HCT116 (cell line): ENCODE results near the gene ADRA2A. TPM values are rescaled to one million over a fixed set of nuclear protein-coding genes. Genes with fewer than 3 reads are reported as not detected.

Experiments
- ATAC-seq: fragments of 200-7000 bp; cut with Tn5 transposase; 2 replicates; pipeline ENCODE4 v1.9.1; 2020; ENCODE audit warnings: mild to moderate bottlenecking, moderate library complexity
- BruUV-seq: library from RNA; stranded (reverse); fragments of 400-500 nt; replicated peaks from 2 replicates; lab custom pipeline; 2021; lab: Mats Ljungman, UMichigan
- CTCF ChIA-PET: fragments of 300-600 bp; sonication (Branson Sonifier 250); formaldehyde crosslinking; loops from one replicate; lab custom pipeline; 2021; ENCODE audit warnings: antibody characterized with exemption; lab: Charles Lee
- POLR2A ChIA-PET: fragments of 300-600, 350-600 bp; sonication (Branson Sonifier 250); formaldehyde crosslinking; loops from one replicate; lab custom pipeline; 2021; ENCODE audit warnings: antibody characterized with exemption; lab: Charles Lee
- RAD21 ChIA-PET, 2 experiments: fragments of 300-600 bp; sonication (Branson Sonifier 250); formaldehyde crosslinking; loops; one replicate each; lab custom pipeline; 2023; ENCODE audit warnings: low total read pairs in 2 of 2; ENCODE audit not compliant: uncharacterized antibody in 2 of 2, unreplicated experiment in 2 of 2, low non-redundant PET in 1 of 2; lab: Charles Lee
- DNase-seq: peaks from one replicate; pipeline ENCODE4 v3.0.0-alpha.2; 2010; ENCODE audit warnings: low read depth, low spot score
- H2AFZ ChIP-seq: fragments of 200-600 bp; shearing (Covaris generic), sonication (generic); 2 replicates; pipeline ENCODE4 v1.6.1; 2017; ENCODE audit warnings: low read depth, mixed run types, mixed read lengths, antibody characterized with exemption, low read length; ENCODE audit not compliant: poor library complexity, severe bottlenecking
- H3K27ac ChIP-seq: 2 replicates; pipeline ENCODE4 v1.5.1; 2012; ENCODE audit warnings: low read depth, low read length
- H3K27me3 ChIP-seq: fragments of 200-600 bp; sonication (generic); 2 replicates; pipeline ENCODE4 v1.6.1; 2016; ENCODE audit warnings: mixed run types, low read length, mixed read lengths; ENCODE audit not compliant: insufficient read depth
- H3K36me3 ChIP-seq, 2 experiments: fragments of 200-500 bp in 1 of 2; fragments of 200-600 bp in 1 of 2; sonication (Bioruptor generic) in 1 of 2; sonication (generic) in 1 of 2; 2 replicates each; pipeline versions ENCODE4 v1.5.1 to v1.6.1; 2014 to 2016; ENCODE audit warnings: low read length in 2 of 2, inconsistent platforms in 1 of 2, mixed read lengths in 1 of 2, mixed run types in 1 of 2; ENCODE audit not compliant: insufficient read depth in 2 of 2, control insufficient read depth in 1 of 2
- H3K4me1 ChIP-seq, 2 experiments: fragments of 200-600 bp in 1 of 2; sonication (generic) in 1 of 2; 2 replicates each; pipeline versions ENCODE4 v1.5.1 to v1.6.1; 2012 to 2017; ENCODE audit warnings: low read length in 2 of 2, inconsistent platforms in 1 of 2, mild to moderate bottlenecking in 1 of 2, mixed read lengths in 1 of 2, mixed run types in 1 of 2, moderate library complexity in 1 of 2; ENCODE audit not compliant: insufficient read depth in 2 of 2, control insufficient read depth in 1 of 2
- H3K4me2 ChIP-seq: fragments of 200-600 bp; sonication (generic); 2 replicates; pipeline ENCODE4 v1.6.1; 2017; ENCODE audit warnings: mixed run types, low read length, mixed read lengths
- H3K4me3 ChIP-seq, 2 experiments: fragments of 200-600 bp in 1 of 2; sonication (generic) in 1 of 2; replicated peaks in 1 of 2; 2 replicates each; pipeline ENCODE4 v1.5.1; 2011 to 2016; ENCODE audit warnings: low read length in 2 of 2, control low read depth in 1 of 2, low read depth in 1 of 2, mild to moderate bottlenecking in 1 of 2, mixed read lengths in 1 of 2, mixed run types in 1 of 2
- H3K79me2 ChIP-seq: fragments of 200-600 bp; sonication (generic); 2 replicates; pipeline ENCODE4 v1.6.1; 2017; ENCODE audit warnings: mild to moderate bottlenecking, mixed run types, low read length, moderate library complexity, mixed read lengths; ENCODE audit not compliant: insufficient read depth
- H3K9ac ChIP-seq: fragments of 200-600 bp; sonication (generic); 2 replicates; pipeline ENCODE4 v1.6.1; 2016; ENCODE audit warnings: low read length, mixed read lengths
- H3K9me2 ChIP-seq: fragments of 200-600 bp; sonication (generic), shearing (Covaris generic); 2 replicates; pipeline ENCODE4 v1.6.1; 2017; ENCODE audit warnings: mixed run types, mild to moderate bottlenecking, moderate library complexity; ENCODE audit not compliant: insufficient read depth
- H3K9me3 ChIP-seq, 2 experiments: fragments of 200-500 bp in 1 of 2; fragments of 200-600 bp in 1 of 2; sonication (Bioruptor generic) in 1 of 2; sonication (generic) in 1 of 2; 2 replicates each; pipeline ENCODE4 v1.6.1; 2014 to 2017; ENCODE audit warnings: low read length in 2 of 2, mixed read lengths in 2 of 2, inconsistent platforms in 1 of 2, low read depth in 1 of 2, mild to moderate bottlenecking in 1 of 2, mixed run types in 1 of 2, moderate library complexity in 1 of 2; ENCODE audit not compliant: control insufficient read depth in 1 of 2, insufficient read depth in 1 of 2
- H4K20me1 ChIP-seq: fragments of 200-600 bp; sonication (generic), shearing (Covaris generic); 2 replicates; pipeline ENCODE4 v1.6.1; 2017; ENCODE audit warnings: mixed run types, mild to moderate bottlenecking, moderate library complexity; ENCODE audit not compliant: insufficient read depth
- EGR1 ChIP-seq: IDR thresholded peaks from 2 replicates; pipeline ENCODE4 v1.6.1; 2012; ENCODE audit warnings: low read depth
- ELF1 ChIP-seq: IDR thresholded peaks from 2 replicates; pipeline ENCODE4 v1.6.1; 2012; ENCODE audit warnings: low read depth, borderline replicate concordance
- EZH2 ChIP-seq: fragments of 200-600 bp; sonication (generic); IDR thresholded peaks from 2 replicates; pipeline ENCODE4 v1.6.1; 2017; ENCODE audit warnings: antibody characterized with exemption, mixed run types
- EZH2phosphoT487 ChIP-seq: fragments of 200-600 bp; IDR thresholded peaks from 2 replicates; pipeline ENCODE4 v1.6.1; 2018; ENCODE audit warnings: antibody characterized with exemption, borderline replicate concordance
- JUND ChIP-seq: IDR thresholded peaks from 2 replicates; pipeline ENCODE4 v1.6.1; 2012
- POLR2A ChIP-seq: IDR thresholded peaks from 2 replicates; pipeline ENCODE4 v1.7.0; 2011; ENCODE audit warnings: borderline replicate concordance; ENCODE audit not compliant: insufficient read depth, insufficient read length; ENCODE audit errors: extremely low read depth
- POLR2AphosphoS5 ChIP-seq: IDR thresholded peaks from 2 replicates; pipeline ENCODE4 v1.6.1; 2011; ENCODE audit warnings: mild to moderate bottlenecking, low read depth, low read length, moderate library complexity
- SP1 ChIP-seq: IDR thresholded peaks from 2 replicates; pipeline ENCODE4 v1.6.1; 2012; ENCODE audit warnings: low read depth
- SRF ChIP-seq: IDR thresholded peaks from 2 replicates; pipeline ENCODE4 v1.6.1; 2012; ENCODE audit warnings: low read depth
- TCF7L2 ChIP-seq: IDR thresholded peaks from 2 replicates; pipeline ENCODE4 v1.7.0; 2011; ENCODE audit warnings: borderline replicate concordance, inconsistent platforms; ENCODE audit not compliant: insufficient read depth, insufficient read length; ENCODE audit errors: extremely low read depth
- YY1 ChIP-seq: IDR thresholded peaks from 2 replicates; pipeline ENCODE4 v1.6.1; 2011; ENCODE audit warnings: low read length, low read depth, moderate library complexity, mild to moderate bottlenecking; ENCODE audit not compliant: insufficient replicate concordance; ENCODE audit errors: extremely low read depth
- ZFX ChIP-seq: fragments of 450-650 bp; IDR thresholded peaks from 2 replicates; pipeline ENCODE4 v1.6.1; 2017
- intact Hi-C: fragments of 100-400 bp; cut with micrococcal nuclease; formaldehyde crosslinking; loops from 2 replicates; pipeline ENCODE4 v1.10.0; 2022
- total RNA-seq: library from RNA; stranded (reverse); gene quantifications from one replicate; pipeline ENCODE4 v1.2.1, GENCODE V29; 2021; ENCODE audit not compliant: unreplicated experiment
- TF ChIP-seq, protein P1 (sequence below): IDR thresholded peaks from 2 replicates; pipeline ENCODE4 v1.6.1; 2012; ENCODE audit warnings: low read depth
- TF ChIP-seq, protein P2 (sequence below), 3 experiments: fragments of 200-600 bp in 1 of 3; sonication (generic) in 1 of 3; IDR thresholded peaks in 2 of 3; conservative IDR thresholded peaks in 1 of 3; 2 replicates each; pipeline ENCODE4 v1.5.1; 2012 to 2017; ENCODE audit warnings: low read depth in 2 of 3, low read length in 2 of 3, antibody characterized with exemption in 1 of 3, borderline replicate concordance in 1 of 3, control low read depth in 1 of 3, mild to moderate bottlenecking in 1 of 3, mixed read lengths in 1 of 3, mixed run types in 1 of 3, moderate library complexity in 1 of 3; ENCODE audit not compliant: insufficient read depth in 1 of 3

The ADRA2A gene
- total RNA-seq, 1 experiment from 2014 or later = 0.15 TPM

DNA sequence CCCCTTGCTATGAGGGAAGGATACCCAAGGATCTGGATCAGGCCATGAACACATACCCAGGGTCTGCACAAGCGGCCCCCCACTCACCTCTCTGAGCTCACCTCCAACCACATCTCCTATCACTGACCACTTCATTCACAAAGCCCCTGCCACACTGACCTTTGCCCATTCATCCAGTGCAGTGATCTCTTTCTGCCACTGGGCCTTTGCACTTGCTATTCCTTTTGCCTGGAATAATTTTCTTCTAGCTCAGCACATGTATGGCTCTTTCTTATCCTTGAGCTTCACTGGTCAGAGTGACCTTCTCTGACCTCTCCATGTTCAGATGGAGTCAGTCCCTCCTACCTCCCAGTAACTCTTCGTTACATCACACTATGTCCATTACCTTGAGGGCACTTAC lies 48.3 kb downstream of the ADRA2A start:
- DNase-seq = no peak
- no TSS peak for BruUV-seq
- intact Hi-C loops = no loop called here
- H3K4me3 ChIP-seq = no peak overlapping the region
- no peak overlapping the region for H3K27ac ChIP-seq
- no peak overlapping the region for H3K9ac ChIP-seq
- POLR2A ChIA-PET = no interaction called here
- CTCF ChIA-PET = no interaction called here
- H3K4me2 ChIP-seq = no peak overlapping the region
- no peaks in the 10 kb centered on the region for H4K20me1 ChIP-seq
- ATAC-seq = no peak
- H3K9me3 ChIP-seq = no peaks in the 10 kb centered on the region
- RAD21 ChIA-PET = no interaction called here
- TF ChIP-seq YY1 = no peak
- TF ChIP-seq, protein P1, sequence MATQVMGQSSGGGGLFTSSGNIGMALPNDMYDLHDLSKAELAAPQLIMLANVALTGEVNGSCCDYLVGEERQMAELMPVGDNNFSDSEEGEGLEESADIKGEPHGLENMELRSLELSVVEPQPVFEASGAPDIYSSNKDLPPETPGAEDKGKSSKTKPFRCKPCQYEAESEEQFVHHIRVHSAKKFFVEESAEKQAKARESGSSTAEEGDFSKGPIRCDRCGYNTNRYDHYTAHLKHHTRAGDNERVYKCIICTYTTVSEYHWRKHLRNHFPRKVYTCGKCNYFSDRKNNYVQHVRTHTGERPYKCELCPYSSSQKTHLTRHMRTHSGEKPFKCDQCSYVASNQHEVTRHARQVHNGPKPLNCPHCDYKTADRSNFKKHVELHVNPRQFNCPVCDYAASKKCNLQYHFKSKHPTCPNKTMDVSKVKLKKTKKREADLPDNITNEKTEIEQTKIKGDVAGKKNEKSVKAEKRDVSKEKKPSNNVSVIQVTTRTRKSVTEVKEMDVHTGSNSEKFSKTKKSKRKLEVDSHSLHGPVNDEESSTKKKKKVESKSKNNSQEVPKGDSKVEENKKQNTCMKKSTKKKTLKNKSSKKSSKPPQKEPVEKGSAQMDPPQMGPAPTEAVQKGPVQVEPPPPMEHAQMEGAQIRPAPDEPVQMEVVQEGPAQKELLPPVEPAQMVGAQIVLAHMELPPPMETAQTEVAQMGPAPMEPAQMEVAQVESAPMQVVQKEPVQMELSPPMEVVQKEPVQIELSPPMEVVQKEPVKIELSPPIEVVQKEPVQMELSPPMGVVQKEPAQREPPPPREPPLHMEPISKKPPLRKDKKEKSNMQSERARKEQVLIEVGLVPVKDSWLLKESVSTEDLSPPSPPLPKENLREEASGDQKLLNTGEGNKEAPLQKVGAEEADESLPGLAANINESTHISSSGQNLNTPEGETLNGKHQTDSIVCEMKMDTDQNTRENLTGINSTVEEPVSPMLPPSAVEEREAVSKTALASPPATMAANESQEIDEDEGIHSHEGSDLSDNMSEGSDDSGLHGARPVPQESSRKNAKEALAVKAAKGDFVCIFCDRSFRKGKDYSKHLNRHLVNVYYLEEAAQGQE = no peak
- TF ChIP-seq EZH2phosphoT487 = no peak
- TF ChIP-seq, protein P2, sequence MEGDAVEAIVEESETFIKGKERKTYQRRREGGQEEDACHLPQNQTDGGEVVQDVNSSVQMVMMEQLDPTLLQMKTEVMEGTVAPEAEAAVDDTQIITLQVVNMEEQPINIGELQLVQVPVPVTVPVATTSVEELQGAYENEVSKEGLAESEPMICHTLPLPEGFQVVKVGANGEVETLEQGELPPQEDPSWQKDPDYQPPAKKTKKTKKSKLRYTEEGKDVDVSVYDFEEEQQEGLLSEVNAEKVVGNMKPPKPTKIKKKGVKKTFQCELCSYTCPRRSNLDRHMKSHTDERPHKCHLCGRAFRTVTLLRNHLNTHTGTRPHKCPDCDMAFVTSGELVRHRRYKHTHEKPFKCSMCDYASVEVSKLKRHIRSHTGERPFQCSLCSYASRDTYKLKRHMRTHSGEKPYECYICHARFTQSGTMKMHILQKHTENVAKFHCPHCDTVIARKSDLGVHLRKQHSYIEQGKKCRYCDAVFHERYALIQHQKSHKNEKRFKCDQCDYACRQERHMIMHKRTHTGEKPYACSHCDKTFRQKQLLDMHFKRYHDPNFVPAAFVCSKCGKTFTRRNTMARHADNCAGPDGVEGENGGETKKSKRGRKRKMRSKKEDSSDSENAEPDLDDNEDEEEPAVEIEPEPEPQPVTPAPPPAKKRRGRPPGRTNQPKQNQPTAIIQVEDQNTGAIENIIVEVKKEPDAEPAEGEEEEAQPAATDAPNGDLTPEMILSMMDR (IDR thresholded peaks at IDR 0.05 in 2 of 3, conservative IDR thresholded peaks at IDR 0.05 in 1 of 3; ENCODE audit: borderline replicate concordance in 1 of 3, insufficient read depth in 1 of 3, low read depth in 2 of 3, low read length in 2 of 3) = no peak
- no peak for TF ChIP-seq POLR2AphosphoS5
- no peak for TF ChIP-seq POLR2A
- no peak for TF ChIP-seq ZFX
- no peak for TF ChIP-seq TCF7L2
- no peak for TF ChIP-seq EZH2
- no peak for TF ChIP-seq EGR1
- TF ChIP-seq SP1 = no peak
- TF ChIP-seq JUND = no peak
- TF ChIP-seq SRF = no peak
- no peak for TF ChIP-seq ELF1
- peaks cover 48% of the 10 kb centered on the region for H3K27me3 ChIP-seq
- H3K36me3 ChIP-seq = no peaks in the 10 kb centered on the region
- H3K4me1 ChIP-seq = peaks cover 0 to 10% of the 10 kb centered on the region in 2 experiments; a peak in 2 of 4 replicates
- no peaks in the 10 kb centered on the region for H3K79me2 ChIP-seq
- H3K9me2 ChIP-seq = no peaks in the 10 kb centered on the region
- no peak overlapping the region for H2AFZ ChIP-seq
